AG09309 (cell line): ENCODE results near the gene SARS1.
"Not testable (repeated sequence)": the region's sequence is repeated elsewhere in the genome, so short reads cannot be mapped to it uniquely, and the experiment has no call there.

Source experiments
- DNase-seq: peaks from one replicate; pipeline ENCODE4 v3.0.0-alpha.2; 2010; ENCODE audit warnings: low read depth
- H3K4me3 ChIP-seq: 2 replicates; pipeline ENCODE4 v1.5.1; 2011; ENCODE audit warnings: mild to moderate bottlenecking, low read depth, low read length, moderate library complexity; ENCODE audit not compliant: control insufficient read depth
- CTCF ChIP-seq: IDR thresholded peaks from 2 replicates; pipeline ENCODE4 v1.5.1; 2011; ENCODE audit warnings: mild to moderate bottlenecking, low read depth, low read length, inconsistent platforms; ENCODE audit not compliant: insufficient read depth, control insufficient read depth; ENCODE audit errors: missing control alignments

The SARS1 gene

DNA sequence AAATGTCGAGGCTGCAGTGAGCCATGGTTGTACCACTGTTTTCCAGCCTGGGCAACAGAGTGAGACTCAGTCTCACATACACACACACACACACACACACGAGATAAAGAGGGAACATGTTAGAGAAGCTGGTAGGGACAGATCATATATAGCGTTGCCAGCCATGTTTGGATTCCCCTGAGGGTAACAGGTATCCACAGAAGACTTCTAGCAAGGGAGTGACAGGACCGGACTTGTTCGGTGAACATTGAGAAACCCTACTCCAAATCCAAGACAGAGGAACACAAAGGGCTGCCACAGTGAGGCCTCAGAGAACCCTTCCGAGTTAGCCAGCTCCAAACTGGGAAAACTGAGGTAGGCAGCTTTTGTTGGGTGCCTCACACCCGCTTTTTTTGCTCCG, 3.7 kb upstream of the SARS1 start:
- H3K4me3 ChIP-seq, result no peak overlapping the region
- DNase-seq, result no peak
- no peak for TF ChIP-seq CTCF

DNA sequence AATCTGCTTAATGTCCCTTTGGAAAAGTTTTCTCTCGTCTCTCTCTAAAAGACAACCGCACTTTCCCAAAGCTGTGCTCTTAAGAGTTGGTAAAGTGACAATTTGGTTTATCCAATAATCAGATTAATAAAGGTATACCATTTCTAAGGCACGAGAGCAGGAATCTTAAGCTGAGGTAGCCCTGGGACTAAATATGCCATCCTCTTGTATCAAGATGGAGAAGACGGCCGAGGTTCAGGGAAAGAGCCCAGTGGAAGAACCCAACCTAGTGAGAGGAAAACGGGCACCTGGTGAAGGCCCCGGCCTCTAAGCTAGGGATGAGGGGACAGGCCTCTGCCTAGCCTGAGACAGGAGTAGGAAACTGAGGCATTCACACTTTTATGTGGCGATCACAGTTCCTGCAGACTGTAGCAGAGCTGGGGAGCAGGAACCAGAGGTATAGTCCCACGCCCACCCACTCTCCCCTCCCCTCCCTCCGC, 334 bp upstream of the SARS1 start:
- peak overlapping the region; percentile 73 for H3K4me3 ChIP-seq
- DNase-seq, result no peak
- no peak for TF ChIP-seq CTCF

DNA sequence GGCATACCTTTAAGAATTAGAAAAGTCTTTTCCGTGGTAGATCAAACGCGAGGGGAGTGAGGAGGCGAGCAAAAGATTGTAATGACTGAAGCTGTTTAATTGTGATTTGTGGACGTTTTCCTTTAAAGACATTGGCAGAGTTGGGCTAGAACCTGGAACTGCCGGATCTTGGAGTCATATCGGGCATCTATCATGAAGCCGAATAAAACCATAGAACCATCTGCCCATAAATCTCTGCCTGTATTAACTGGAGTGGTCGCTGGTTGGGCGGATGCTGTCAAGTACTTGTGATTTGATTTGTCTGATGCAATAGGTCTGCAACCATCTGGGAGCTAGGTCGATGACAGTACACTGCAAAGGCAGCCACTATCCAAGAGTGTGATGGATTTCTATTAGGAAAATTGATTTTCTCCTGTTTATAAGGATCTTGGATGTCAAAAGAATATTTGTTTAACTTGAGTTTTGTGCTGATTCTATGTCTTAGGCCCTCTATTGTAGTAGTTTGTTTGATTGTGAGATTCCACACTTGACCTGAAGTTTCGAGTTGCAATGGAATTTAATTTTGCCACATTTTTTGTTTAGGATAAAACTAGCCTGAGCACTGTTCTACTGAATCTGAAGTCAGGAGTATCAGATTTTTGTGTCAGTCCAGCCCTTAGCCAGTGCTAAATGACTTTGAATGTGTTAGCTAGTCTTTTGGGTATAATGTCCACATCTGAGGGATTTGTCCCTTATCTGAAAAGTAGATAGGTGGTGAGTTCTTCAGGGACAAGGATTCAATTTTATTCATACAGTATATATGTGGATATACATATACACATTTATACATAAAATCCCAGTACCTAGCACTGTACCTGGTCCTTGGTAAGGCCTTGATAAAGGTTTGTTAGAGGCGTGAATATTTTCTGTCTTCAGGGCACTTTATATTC, 1.2 kb downstream of the SARS1 start:
- DNase-seq, result peak; percentile 93
- no peak for TF ChIP-seq CTCF
- H3K4me3 ChIP-seq, result peak overlapping the region; percentile 73

DNA sequence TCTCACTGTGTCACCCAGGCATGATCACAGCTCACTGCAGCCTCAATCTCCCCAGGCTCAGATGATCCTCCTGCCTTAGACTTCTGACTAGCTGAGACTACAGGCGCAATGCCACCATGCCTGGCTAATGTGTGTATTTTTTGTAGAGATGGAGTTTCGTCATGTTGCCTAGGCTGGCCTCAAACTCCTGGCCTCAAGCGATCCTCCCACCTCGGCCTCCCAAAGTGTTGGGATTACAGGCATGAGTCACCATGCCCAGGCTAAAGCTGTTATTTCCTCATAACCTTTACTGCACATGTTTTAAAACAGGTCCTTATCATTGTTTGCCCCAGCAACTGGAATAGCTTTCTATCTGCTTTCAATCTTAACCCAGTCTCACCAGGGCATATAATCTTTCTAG, 2.9 kb downstream of the SARS1 start:
- DNase-seq, result no peak
- no peak for TF ChIP-seq CTCF
- no peak overlapping the region for H3K4me3 ChIP-seq

DNA sequence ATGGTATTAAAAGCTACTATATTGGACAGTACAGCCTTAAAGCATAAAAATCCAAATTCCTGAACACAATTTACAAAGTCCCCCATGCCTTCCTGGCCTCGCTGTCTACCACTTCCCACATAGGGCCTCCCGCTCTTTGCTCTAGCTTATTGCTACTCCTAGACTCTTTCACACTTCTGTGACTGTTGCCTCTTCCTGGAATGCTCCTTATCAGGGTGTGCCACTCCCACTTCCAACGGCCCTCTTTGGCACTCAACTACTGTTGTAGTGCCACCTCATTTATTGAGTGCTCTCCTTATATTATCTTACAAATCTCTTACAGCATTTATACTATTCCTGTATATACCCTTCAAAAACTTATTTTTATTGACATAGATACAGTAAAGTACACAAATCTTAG, 4.8 kb downstream of the SARS1 start:
- no peak for DNase-seq
- TF ChIP-seq CTCF, result no peak
- no peak overlapping the region for H3K4me3 ChIP-seq

DNA sequence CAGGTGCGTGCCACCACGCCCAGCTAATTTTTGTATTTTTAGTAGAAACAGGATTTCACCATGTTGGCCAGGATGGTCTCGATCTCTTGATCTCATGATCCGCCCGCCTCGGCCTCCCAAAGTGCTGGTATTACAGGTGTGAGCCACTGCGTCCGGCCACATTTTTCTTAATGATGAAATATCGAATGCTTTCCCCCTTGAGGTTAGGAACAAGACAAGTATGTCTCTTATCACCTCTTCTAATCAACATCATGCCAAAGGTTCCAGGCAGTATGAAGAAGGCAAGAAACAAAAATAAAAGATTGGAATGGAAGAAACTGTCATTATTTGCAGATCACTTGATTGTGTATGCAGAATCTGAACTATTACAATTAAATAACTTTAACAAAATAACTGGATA, 7.5 kb downstream of the SARS1 start:
- not testable (repeated sequence) for H3K4me3 ChIP-seq, DNase-seq

GRCh38 chr1:109225308-109225707, 11.6 kb downstream of the SARS1 start:
- DNase-seq, result no peak
- H3K4me3 ChIP-seq, result no peak overlapping the region
- no peak for TF ChIP-seq CTCF
